Fibroblast of the aortic adventitia (primary cell): ENCODE results near the gene C9. TPM values are rescaled to one million over a fixed set of nuclear protein-coding genes. Genes with fewer than 3 reads are reported as not detected.
A peak's percentile ranks its signal among the peaks of the same experiment; 100 is the strongest.

ENCODE experiments used
- DNase-seq: peaks from one replicate; pipeline ENCODE4 v3.0.0-alpha.2; 2010; ENCODE audit warnings: low read depth
- H3K4me3 ChIP-seq: 2 replicates; pipeline ENCODE4 v1.5.1; 2011; ENCODE audit warnings: low read depth, mild to moderate bottlenecking, control low read depth, low read length, moderate library complexity
- CTCF ChIP-seq: IDR thresholded peaks from 2 replicates; pipeline ENCODE4 v1.5.1; 2011; ENCODE audit warnings: mild to moderate bottlenecking, low read length, control low read depth, inconsistent platforms; ENCODE audit not compliant: insufficient read depth
- total RNA-seq: library from RNA; depleted of rRNA; stranded (reverse); fragments of >200 nt; gene quantifications from 2 replicates; pipeline ENCODE4 v1.2.3, GENCODE V29; 2012; ENCODE audit warnings: low replicate concordance

C9 gene
- total RNA-seq, 1 donor: not detected

GRCh38 chr5:39367711-39368110 lies 3.4 kb upstream of the C9 start:
- no peak for TF ChIP-seq CTCF
- H3K4me3 ChIP-seq: no peak overlapping the region
- no peak for DNase-seq

GRCh38 chr5:39363217-39363616 lies 1.1 kb downstream of the C9 start:
- TF ChIP-seq CTCF: no peak
- no peak for DNase-seq
- H3K4me3 ChIP-seq: no peak overlapping the region

GRCh38 chr5:39362646-39363045 lies 1.6 kb downstream of the C9 start:
- DNase-seq: peak; percentile 22
- TF ChIP-seq CTCF: no peak
- H3K4me3 ChIP-seq: no peak overlapping the region

GRCh38 chr5:39361306-39361705 lies 3.0 kb downstream of the C9 start:
- TF ChIP-seq CTCF: no peak
- DNase-seq: no peak

GRCh38 chr5:39360471-39361111 lies 3.7 kb downstream of the C9 start:
- DNase-seq: peak; percentile 52
- TF ChIP-seq CTCF: no peak

More at GRCh38 chr5:39361306-39361705, 3.0 kb downstream of the C9 start:
- no peak overlapping the region for H3K4me3 ChIP-seq

GRCh38 chr5:39356263-39356662 lies 8.0 kb downstream of the C9 start:
- TF ChIP-seq CTCF: no peak
- H3K4me3 ChIP-seq: no peak overlapping the region
- DNase-seq: no peak

More at GRCh38 chr5:39360471-39361111, 3.7 kb downstream of the C9 start:
- no peak overlapping the region for H3K4me3 ChIP-seq

GRCh38 chr5:39355324-39355723 lies 9.0 kb downstream of the C9 start:
- no peak for TF ChIP-seq CTCF
- DNase-seq: no peak
- H3K4me3 ChIP-seq: no peak overlapping the region
